Activated naive CD4-positive, alpha-beta T cell treated with Interleukin-2 at 50 U/mL for 16 hours (primary cell): ENCODE data around the gene AQP2.

Experiments used
- DNase-seq: peaks from one replicate; pipeline ENCODE4 v3.0.0-alpha.2; 2020

Gene AQP2

DNA sequence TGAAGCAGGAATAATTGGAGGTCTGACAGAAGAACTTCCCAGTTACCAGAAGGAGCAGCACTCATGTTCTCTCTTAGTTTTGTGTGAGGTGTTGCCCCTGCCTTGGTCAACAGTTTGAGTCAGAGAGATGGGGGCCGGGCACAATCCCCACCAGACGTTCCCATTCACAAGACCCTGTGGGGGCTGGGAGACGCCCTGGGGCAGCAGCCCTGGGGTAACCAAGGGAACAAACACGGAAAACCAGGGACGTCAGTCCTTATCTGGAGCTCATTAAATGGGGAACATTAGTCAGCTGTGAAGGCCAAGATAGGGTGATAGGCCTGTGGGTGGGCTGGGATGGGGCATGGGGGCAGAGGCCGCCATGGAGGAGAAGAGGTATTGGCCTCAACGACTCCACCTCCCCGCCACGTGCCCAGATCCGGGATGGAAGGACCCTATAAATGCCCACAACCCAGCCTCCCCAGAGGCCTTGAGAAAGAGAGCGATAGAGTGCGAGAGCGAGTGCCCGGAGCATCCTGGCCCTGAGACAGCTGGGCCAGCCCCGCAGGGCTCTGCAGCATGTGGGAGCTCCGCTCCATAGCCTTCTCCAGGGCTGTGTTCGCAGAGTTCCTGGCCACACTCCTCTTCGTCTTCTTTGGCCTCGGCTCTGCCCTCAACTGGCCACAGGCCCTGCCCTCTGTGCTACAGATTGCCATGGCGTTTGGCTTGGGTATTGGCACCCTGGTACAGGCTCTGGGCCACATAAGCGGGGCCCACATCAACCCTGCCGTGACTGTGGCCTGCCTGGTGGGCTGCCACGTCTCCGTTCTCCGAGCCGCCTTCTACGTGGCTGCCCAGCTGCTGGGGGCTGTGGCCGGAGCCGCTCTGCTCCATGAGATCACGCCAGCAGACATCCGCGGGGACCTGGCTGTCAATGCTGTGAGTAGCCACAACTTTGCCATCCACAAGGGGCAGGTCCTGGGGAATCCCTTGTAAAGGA, at the start of gene AQP2:
Gene AQP2, plus strand, starts transcription at position 465 of the 979 bp plus-strand sequence. Its CDS starts 94 bp downstream, at position 559.
- DNase-seq = no peak

- no peak for DNase-seq
Observed at GRCh38 chr12:49901026-49901425, 49.5 kb upstream of the AQP2 start.

DNA sequence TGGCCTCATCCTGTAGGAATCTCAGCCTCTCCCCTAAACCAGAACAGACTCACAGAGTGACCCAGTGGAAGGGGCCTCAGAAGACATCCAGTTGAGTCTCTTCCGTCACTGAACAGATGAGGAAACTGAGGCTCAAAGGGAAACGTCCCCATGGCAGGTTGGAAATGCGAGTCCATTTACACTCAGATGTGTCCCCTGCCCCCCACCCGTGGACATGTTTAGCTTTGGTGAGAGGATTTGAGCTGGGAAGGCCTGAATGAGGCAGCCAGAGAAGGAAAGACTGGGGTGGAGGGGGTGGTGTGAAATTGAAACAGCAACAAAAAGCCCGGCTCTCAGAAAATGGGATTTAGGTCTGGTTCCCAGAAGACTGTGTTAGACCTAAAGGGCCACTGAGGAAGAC, 48.6 kb upstream of the AQP2 start:
- no peak for DNase-seq

GRCh38 chr12:49902399-49903350, 47.9 kb upstream of the AQP2 start:
- no peak for DNase-seq

GRCh38 chr12:49903351-49903699, 47.2 kb upstream of the AQP2 start:
- no peak for DNase-seq

DNA sequence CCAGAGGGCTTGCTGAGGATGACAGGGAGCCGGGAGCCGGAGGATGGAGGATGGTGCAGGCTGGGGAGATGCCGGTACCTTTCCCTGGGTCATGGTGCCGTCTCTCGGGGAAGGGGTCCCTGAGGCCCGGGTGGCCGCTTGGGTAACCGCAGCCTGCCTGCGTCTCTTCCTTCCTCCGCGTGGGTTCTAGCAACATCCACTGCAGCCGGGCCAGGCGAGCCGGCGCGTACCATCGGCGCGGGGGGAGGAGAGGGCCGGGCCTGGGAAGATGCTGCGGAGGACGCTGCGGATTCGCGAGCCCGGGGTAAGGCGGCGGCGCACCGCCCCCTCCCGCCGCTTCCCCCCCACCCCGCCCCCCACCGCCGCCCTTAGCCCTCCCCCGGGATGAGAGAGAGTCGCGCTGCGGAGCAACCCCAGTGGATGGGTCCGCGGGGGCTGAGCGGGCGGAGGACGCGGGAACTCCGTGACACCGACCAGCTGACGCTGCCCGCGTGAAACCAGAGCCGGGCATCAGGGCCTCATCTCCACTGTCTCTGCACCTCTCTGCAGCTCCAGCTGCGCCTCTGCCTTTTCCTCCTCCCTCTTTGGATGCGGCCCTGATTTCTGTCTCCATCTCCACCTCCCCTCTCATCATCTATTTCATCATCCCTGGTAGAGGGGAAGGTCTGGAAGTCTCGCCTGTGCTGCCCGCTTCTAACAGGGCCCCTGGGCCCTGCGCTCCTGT, 46.7 kb upstream of the AQP2 start, which contains the start of gene FAIM2:
Gene FAIM2, minus strand, starts transcription at position 201 of the 724 bp plus-strand sequence. Its CDS starts 108 bp downstream, at position 93.
- peak; percentile 51 for DNase-seq

DNA sequence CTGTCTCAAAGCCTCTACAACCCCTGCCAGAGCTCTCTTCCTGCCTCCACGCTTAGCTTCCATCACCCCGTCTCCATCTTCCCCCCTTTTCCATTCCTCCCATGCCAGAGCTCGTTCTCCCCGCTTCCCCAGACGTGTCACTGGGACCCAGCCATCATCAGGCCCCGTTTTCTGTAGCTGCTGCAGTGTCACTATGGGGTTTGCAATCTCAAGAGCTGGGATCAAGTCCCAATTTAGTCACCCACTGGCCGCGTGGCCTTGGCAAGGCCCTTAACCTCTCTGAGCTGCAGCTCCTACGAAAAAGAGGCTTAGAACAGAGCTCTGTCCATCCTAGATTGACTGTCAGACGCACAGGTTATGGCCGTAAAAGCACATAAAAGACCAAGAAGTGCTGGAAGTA, 45.9 kb upstream of the AQP2 start:
- no peak for DNase-seq

GRCh38 chr12:49905718-49906314, 44.7 kb upstream of the AQP2 start:
- DNase-seq = no peak

DNA sequence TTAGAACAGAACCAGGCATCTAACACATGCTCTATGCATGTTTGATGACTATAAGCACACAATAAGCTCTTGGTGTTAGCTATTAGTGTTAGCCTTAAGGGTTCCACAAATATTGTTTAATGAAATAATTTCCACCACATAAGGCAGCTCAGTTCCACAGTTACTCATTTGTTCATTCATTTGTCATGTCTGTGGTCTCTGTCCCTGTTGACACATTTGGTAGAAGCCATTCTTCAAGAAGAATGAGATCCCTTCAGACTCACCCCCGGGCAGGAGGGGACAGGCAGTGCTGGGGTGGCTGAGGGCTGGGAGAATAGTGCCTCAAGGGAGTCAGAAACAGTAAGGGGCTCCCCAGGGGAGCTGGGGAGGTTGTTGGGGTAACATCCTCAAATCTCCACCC, 43.2 kb upstream of the AQP2 start:
- DNase-seq = no peak

DNA sequence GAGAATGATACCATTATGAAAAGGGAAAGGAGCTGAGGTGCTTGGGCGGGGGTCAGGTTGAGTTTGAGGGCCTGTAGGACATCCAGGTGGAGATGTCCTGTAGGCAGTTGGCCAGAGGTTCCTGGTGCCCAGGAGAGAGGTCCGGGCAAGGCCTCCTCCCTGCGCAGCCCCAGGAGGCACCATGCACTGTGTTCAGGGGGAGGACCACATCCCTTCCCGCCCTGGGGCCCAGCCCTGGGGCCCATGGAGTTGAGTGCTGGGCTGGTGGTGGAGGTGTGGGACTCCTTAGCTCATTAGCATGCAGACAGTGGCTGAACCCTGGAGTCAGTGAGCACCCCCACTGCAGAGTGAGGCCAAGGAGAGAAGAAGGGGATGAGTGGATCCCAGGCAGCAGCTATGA, 41.2 kb upstream of the AQP2 start:
- DNase-seq = no peak

- DNase-seq = no peak
Observed at GRCh38 chr12:49909826-49910225, 40.7 kb upstream of the AQP2 start.

GRCh38 chr12:49910331-49911212, 40.0 kb upstream of the AQP2 start:
- no peak for DNase-seq

DNA sequence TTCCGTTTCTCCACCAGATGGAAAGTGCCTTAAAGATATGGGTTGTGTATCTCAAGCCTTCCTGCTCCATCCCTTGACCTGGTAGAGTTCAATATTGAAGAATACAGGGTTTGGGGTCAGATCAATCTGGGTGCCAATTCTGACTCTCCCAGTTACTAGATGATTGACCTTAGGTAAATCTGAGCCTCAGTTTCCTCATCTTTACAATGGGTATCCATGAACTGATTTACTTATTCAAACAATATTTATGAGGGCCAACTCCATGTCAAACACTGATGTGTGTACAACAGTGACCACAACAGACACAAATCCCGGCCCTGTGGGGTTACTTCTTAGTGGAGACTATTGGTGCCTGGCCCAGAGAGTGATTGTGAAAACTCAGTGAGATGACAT, 39.3 kb upstream of the AQP2 start:
- no peak for DNase-seq

DNA sequence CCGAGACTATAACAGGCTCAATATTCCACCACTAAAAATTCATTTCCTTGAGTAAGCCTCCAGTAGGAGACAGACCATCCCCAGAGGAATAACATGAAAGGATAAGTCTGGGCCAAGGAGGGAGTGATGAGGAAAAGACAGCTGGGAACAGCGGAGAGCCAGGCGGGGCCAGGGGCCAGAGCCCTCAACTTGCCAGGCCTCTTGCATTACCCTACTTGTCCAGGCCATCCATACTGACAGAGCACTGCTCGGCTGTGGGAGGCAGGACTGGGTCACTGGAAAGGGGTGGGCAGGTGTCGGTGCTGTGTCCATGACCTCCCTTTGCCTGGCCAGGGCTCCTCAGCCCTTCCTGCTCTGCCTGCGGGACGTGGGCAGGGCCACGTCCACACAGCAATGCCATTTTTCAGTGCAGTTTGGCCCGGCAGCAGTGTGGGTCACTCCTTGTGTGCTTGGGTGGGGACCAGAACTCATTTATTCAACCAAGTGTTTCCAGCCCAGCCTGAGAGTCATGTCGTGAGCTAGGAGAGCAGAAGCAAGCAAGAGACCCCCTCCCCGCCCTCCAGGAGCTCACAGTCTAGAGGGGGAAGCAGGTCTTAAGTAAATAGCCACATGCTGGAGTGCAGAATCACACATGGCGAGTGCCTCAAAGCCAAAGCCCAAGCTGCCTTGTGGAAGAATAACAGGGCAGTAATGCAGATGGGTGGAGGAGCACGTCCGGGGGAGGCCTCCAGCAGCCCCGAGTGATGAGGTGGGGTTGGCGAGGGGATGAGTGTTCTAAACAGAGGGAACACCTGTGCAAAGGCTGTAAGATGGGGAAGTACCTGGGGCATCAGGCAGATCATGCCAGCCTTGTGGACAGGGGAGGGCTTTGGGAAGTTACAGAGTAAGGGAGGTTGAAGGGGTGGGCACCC, 37.9 kb upstream of the AQP2 start:
- DNase-seq = no peak

DNA sequence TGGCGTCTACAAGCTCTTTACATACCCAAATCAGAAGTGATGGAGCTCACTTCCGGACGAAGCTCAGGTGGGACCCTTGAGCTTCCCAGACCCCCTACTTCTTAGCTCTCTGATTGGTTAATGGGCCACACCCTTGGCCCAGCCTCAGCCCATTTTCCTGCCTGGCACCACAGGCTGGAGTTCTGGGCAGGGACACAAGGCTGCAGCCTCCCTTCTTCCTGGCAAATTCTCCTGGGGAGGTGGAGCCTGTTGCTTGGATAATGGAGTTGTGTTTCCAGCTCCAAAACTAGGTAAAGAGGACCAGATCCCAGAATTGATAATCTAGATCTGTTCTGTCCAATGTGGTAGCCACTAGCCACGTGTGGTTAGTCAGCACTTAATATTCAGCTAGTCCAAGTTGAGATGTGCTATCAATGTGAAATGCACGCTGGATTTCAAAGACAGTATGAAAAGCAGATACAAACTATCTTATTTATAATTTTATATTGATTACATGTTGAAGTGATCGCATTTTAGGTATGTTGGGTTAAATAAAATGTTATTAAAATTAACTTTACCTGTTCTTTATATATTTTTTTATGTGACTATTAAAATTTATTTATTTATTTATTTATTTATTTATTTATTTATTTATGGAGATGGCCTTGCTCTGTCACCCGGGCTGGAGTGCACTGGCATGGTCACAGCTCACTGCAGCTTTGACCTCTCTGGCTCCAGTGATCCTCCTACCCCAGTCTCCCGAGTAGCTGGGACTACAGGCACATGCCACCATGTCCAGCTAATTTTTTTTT, 34.2 kb upstream of the AQP2 start:
- no peak for DNase-seq

GRCh38 chr12:49917166-49917787, 33.3 kb upstream of the AQP2 start:
- no peak for DNase-seq

- no peak for DNase-seq
Observed at GRCh38 chr12:49917788-49918173, 32.8 kb upstream of the AQP2 start.

- no peak for DNase-seq
Observed at GRCh38 chr12:49920241-49920914, 30.2 kb upstream of the AQP2 start.
